ENCODE data around the gene OR9A2.

The OR9A2 gene

DNA sequence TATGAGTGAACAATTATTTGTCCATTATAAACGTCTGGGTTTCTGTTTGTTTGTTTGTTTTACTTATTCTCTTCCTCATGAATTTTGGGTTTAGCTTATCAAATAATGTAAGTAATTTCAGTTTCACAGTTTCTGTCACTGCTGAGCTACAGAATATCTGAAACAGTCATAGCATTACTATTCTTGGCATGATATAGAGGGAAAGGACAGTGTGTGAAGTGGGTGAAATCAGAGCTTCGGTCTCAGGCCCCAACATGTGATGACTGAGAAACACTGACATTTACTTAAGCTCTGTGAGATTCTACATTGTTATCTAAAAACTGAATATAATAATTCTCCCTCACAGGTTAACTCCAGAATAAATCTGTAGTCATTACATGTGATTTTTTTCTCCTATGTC lies 16.5 kb upstream of the OR9A2 start:
- no peak overlapping the region for H3K27ac ChIP-seq
- TF ChIP-seq, protein P1, sequence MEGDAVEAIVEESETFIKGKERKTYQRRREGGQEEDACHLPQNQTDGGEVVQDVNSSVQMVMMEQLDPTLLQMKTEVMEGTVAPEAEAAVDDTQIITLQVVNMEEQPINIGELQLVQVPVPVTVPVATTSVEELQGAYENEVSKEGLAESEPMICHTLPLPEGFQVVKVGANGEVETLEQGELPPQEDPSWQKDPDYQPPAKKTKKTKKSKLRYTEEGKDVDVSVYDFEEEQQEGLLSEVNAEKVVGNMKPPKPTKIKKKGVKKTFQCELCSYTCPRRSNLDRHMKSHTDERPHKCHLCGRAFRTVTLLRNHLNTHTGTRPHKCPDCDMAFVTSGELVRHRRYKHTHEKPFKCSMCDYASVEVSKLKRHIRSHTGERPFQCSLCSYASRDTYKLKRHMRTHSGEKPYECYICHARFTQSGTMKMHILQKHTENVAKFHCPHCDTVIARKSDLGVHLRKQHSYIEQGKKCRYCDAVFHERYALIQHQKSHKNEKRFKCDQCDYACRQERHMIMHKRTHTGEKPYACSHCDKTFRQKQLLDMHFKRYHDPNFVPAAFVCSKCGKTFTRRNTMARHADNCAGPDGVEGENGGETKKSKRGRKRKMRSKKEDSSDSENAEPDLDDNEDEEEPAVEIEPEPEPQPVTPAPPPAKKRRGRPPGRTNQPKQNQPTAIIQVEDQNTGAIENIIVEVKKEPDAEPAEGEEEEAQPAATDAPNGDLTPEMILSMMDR (conservative IDR thresholded peaks at IDR 0.05) = no peak
- TF ChIP-seq ZFX (IDR thresholded peaks at IDR 0.05) = no peak

DNA sequence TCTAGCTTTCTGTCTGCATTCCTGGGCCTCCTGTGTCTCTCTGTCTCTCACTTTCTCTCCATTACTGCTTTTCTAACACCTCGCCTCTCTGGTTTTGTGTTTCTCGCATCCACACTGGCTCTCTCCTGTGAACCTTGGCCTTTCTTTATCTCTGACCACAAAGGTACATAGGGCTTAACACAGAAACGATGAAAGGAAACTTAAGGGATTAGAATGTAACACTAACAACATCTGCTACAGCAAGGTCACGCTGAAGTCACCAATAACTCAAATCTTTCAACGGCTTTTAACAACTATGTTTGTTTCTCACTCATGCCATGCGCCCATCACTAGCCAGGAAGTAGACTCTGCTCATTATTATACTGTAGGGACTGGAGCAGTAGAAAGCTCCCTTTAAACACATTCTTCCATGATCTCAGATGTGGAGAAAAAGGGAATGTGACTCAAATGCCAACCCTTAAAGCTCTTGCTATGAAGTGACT lies 15.9 kb upstream of the OR9A2 start:
- H3K27ac ChIP-seq = no peak overlapping the region
- TF ChIP-seq, protein P1 (conservative IDR thresholded peaks at IDR 0.05) = no peak
- TF ChIP-seq ZFX (IDR thresholded peaks at IDR 0.05) = no peak

DNA sequence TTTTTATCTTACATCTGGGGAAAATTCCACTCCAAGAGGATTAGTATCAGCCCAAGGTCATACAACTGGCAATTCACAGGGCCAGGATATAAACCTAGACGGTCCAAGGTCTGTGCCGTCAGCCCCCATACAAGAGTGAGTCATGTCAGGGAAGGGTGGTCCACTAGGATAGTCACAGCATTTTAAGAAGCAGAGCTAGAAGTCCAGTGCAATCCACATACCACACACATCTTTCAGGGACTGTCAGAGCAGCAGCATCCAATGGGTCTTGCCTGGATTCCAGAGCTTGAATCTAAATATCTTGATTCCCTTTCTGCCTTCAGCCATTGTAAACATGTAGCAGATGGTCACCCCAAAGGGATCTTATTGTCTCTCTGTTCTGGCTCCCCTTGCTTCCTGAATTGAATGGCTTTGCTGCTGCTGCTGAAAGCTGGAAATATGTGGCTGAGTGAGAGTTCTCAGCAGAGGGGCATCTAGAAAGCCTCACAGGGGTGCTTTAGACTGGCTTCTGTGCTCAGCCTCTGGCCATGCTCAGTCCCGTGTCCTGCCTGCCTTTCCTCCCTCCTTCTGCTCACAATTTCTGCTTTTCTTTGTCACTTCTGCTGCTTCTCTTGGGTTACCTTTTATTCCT lies 15.3 kb upstream of the OR9A2 start:
- no peak overlapping the region for H3K27ac ChIP-seq
- TF ChIP-seq, protein P1 (conservative IDR thresholded peaks at IDR 0.05) = no peak
- no peak for TF ChIP-seq ZFX (IDR thresholded peaks at IDR 0.05)

GRCh38 chr7:143041346-143041745 lies 14.4 kb upstream of the OR9A2 start:
- TF ChIP-seq, protein P1 (conservative IDR thresholded peaks at IDR 0.05) = no peak
- TF ChIP-seq ZFX (IDR thresholded peaks at IDR 0.05) = no peak
- no peak overlapping the region for H3K27ac ChIP-seq

GRCh38 chr7:143040209-143040715 lies 13.3 kb upstream of the OR9A2 start:
- H3K27ac ChIP-seq = no peak overlapping the region
- no peak for TF ChIP-seq ZFX (IDR thresholded peaks at IDR 0.05)
- TF ChIP-seq, protein P1 (conservative IDR thresholded peaks at IDR 0.05) = no peak

DNA sequence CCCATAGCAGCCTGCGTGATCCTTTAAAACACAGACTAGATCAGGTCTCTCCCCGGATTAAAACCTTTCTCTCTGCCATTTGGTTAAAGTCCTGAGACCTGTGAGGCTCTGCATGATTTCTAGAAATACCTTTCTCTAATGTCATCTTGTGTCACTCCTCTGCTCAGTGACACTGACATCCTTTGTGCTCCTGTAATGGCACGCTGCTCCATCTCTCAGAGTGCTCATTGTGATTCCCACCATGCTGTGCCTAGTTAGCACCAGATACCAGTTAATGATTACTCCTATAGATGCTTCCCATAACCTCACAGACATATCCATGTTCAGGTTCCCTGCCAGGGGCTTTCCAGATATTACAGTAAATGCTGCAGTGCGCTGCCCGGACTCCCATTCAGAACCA lies 11.7 kb upstream of the OR9A2 start:
- no peak for TF ChIP-seq ZFX (IDR thresholded peaks at IDR 0.05)
- TF ChIP-seq, protein P1 (conservative IDR thresholded peaks at IDR 0.05) = no peak
- H3K27ac ChIP-seq = no peak overlapping the region

DNA sequence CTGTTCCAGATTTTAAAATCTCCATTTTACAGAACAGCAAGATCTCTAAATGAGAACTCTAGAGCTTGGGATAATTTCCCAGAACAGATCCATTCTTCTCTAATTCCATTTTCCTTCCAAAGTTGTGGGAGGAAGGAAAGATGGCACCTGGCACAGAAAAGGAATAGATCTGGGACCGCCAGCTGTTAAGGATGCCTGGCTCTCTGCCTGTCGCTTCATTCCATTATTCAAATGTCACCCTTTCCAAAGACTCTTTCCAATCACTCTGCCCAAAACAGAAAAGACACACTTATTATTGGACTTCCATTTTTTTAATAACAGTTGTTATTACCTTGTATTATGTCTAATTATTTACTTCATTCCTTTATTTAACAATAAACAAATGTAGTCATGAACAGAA lies 751 bp upstream of the OR9A2 start:
- no peak overlapping the region for H3K27ac ChIP-seq
- TF ChIP-seq, protein P1 (conservative IDR thresholded peaks at IDR 0.05) = no peak
- no peak for TF ChIP-seq ZFX (IDR thresholded peaks at IDR 0.05)
